Parathyroid adenoma (tissue), 2 donors: ENCODE results near the gene GOLGA3.

Experiments
- H2AFZ ChIP-seq: fragments of 300-600 bp; sonication (generic); one replicate; pipeline ENCODE4 v1.7.0; 2017; ENCODE audit warnings: antibody characterized with exemption, mild to moderate bottlenecking
- H3K27ac ChIP-seq: fragments of 300-600 bp; sonication (generic); one replicate; pipeline ENCODE4 v1.7.0; 2017
- H3K27me3 ChIP-seq: fragments of 300-600 bp; sonication (generic); one replicate; pipeline ENCODE4 v1.7.0; 2017; ENCODE audit warnings: low read length; ENCODE audit not compliant: control insufficient read depth, insufficient read depth
- H3K36me3 ChIP-seq: fragments of 300-600 bp; sonication (generic); one replicate; pipeline ENCODE4 v1.7.0; 2017; ENCODE audit warnings: low read length; ENCODE audit not compliant: control insufficient read depth, insufficient read depth
- H3K4me1 ChIP-seq: fragments of 300-600 bp; sonication (generic); one replicate; pipeline ENCODE4 v1.7.0; 2017; ENCODE audit warnings: control low read depth
- H3K4me2 ChIP-seq: fragments of 300-600 bp; sonication (generic); one replicate; pipeline ENCODE4 v1.7.0; 2017; ENCODE audit warnings: low read length
- H3K4me3 ChIP-seq: fragments of 300-600 bp; sonication (generic); one replicate; pipeline ENCODE4 v1.7.0; 2017; ENCODE audit warnings: low read depth, low read length
- H3K79me2 ChIP-seq: fragments of 300-600 bp; sonication (generic); one replicate; pipeline ENCODE4 v1.7.0; 2017; ENCODE audit warnings: control low read depth
- H3K9ac ChIP-seq: fragments of 300-600 bp; sonication (generic); one replicate; pipeline ENCODE4 v1.7.0; 2017; ENCODE audit warnings: mild to moderate bottlenecking
- H3K9me3 ChIP-seq: fragments of 300-600 bp; sonication (generic); one replicate; pipeline ENCODE4 v1.7.0; 2017; ENCODE audit warnings: low read length; ENCODE audit not compliant: control insufficient read depth
- CTCF ChIP-seq: fragments of 300-600 bp; sonication (generic); IDR thresholded peaks from one replicate; pipeline ENCODE4 v1.7.0; 2017; ENCODE audit warnings: antibody characterized with exemption, mild to moderate bottlenecking
- donor health status: primary hyperparathyroidism.

GOLGA3 gene

GRCh38 chr12:132783917-132784531, 44.6 kb downstream of the GOLGA3 start:
- Histone ChIP-seq H3K4me2 (no peak overlapping the region), H3K36me3 (no peaks in the 10 kb centered on the region), H3K27ac (no peak overlapping the region), H3K4me3 (no peak overlapping the region), H3K79me2 (peaks cover 3% of the 10 kb centered on the region), H3K4me1 (no peaks in the 10 kb centered on the region), H2AFZ (no peak overlapping the region), H3K9me3 (no peaks in the 10 kb centered on the region), H3K27me3 (no peaks in the 10 kb centered on the region), H3K9ac (no peak overlapping the region)
- no peak for TF ChIP-seq CTCF

GRCh38 chr12:132781938-132782337, 46.7 kb downstream of the GOLGA3 start:
- no peak for TF ChIP-seq CTCF
- H2AFZ ChIP-seq: no peak overlapping the region
- H3K4me1 ChIP-seq: no peaks in the 10 kb centered on the region
- no peaks in the 10 kb centered on the region for H3K79me2 ChIP-seq
- H3K27ac ChIP-seq: no peak overlapping the region
- H3K27me3 ChIP-seq: no peaks in the 10 kb centered on the region
- H3K4me3 ChIP-seq: no peak overlapping the region
- H3K9ac ChIP-seq: no peak overlapping the region
- H3K36me3 ChIP-seq: no peaks in the 10 kb centered on the region
- H3K9me3 ChIP-seq: no peaks in the 10 kb centered on the region
- H3K4me2 ChIP-seq: no peak overlapping the region

GRCh38 chr12:132779781-132780353, 48.8 kb downstream of the GOLGA3 start:
- H3K36me3 ChIP-seq: no peaks in the 10 kb centered on the region
- H3K27ac ChIP-seq: no peak overlapping the region
- TF ChIP-seq CTCF: no peak
- H3K79me2 ChIP-seq: no peaks in the 10 kb centered on the region
- H3K9ac ChIP-seq: no peak overlapping the region
- H3K4me1 ChIP-seq: no peaks in the 10 kb centered on the region
- no peak overlapping the region for H3K4me2 ChIP-seq
- no peak overlapping the region for H2AFZ ChIP-seq
- H3K9me3 ChIP-seq: no peaks in the 10 kb centered on the region
- H3K4me3 ChIP-seq: no peak overlapping the region
- no peaks in the 10 kb centered on the region for H3K27me3 ChIP-seq

GRCh38 chr12:132777614-132778013, 51.1 kb downstream of the GOLGA3 start:
- no peaks in the 10 kb centered on the region for H3K4me1 ChIP-seq
- no peak overlapping the region for H3K4me3 ChIP-seq
- no peak overlapping the region for H3K27ac ChIP-seq
- H3K9ac ChIP-seq: no peak overlapping the region
- H2AFZ ChIP-seq: no peak overlapping the region
- no peak for TF ChIP-seq CTCF
- H3K27me3 ChIP-seq: no peaks in the 10 kb centered on the region
- H3K9me3 ChIP-seq: no peaks in the 10 kb centered on the region
- no peaks in the 10 kb centered on the region for H3K36me3 ChIP-seq
- no peaks in the 10 kb centered on the region for H3K79me2 ChIP-seq
- H3K4me2 ChIP-seq: no peak overlapping the region
